ENCODE data around the gene CYP3A4. TPM values are rescaled to one million over a fixed set of nuclear protein-coding genes. Genes with fewer than 3 reads are reported as not detected.
A peak's percentile ranks its signal among the peaks of the same experiment; 100 is the strongest.

CYP3A4 gene
- total and polyA plus RNA-seq, 9 of the 15 experiments (the other 6 are each of a cell fraction or from before 2014, with no cell fraction given), result 0.07 to 0.08 TPM; not detected in 7

DNA sequence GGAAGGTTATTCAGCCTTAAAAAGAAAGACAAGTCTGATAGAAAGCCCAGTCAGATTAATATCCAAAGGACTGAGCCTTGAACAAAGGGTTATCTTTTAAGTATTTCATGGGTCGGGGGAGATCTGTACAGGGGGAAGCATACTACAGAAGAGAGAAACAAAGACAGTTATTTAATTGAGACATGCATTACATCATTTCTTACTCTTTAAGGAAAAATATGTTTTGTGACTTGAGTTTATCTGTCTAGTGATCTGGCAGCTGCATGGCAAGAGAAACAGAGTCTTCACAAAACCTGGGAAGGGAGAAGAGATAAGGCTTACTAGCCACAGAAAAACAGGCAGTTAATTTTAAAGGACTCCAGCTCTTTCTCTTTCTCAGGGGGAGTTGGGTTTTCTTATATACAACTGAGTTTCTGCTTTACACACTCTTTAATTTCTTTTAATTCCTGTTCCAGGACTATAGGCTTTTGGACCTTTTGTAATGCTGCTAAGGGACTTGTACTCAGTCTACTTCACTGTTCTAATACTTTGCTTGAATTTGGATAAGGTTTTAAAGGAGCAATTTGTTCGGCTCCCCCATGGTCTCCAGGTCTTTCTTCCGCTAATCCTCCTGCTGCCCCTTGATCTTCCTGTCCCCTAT, 23.0 kb upstream of the CYP3A4 start (continued):
- TF ChIP-seq, protein P1, sequence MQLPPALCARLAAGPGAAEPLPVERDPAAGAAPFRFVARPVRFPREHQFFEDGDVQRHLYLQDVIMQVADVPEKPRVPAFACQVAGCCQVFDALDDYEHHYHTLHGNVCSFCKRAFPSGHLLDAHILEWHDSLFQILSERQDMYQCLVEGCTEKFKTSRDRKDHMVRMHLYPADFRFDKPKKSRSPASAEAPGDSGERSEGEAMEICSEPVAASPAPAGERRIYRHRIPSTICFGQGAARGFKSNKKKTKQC (CRISPR knock-in tag; IDR thresholded peaks at IDR 0.05), result no peak
- TF ChIP-seq SRSF9 (IDR thresholded peaks at IDR 0.05; ENCODE audit: borderline replicate concordance, low read depth, low read length), result no peak
- TF ChIP-seq, protein P2, sequence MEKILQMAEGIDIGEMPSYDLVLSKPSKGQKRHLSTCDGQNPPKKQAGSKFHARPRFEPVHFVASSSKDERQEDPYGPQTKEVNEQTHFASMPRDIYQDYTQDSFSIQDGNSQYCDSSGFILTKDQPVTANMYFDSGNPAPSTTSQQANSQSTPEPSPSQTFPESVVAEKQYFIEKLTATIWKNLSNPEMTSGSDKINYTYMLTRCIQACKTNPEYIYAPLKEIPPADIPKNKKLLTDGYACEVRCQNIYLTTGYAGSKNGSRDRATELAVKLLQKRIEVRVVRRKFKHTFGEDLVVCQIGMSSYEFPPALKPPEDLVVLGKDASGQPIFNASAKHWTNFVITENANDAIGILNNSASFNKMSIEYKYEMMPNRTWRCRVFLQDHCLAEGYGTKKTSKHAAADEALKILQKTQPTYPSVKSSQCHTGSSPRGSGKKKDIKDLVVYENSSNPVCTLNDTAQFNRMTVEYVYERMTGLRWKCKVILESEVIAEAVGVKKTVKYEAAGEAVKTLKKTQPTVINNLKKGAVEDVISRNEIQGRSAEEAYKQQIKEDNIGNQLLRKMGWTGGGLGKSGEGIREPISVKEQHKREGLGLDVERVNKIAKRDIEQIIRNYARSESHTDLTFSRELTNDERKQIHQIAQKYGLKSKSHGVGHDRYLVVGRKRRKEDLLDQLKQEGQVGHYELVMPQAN (IDR thresholded peaks at IDR 0.05; ENCODE audit: borderline replicate concordance), result no peak
- no peak for TF ChIP-seq NCOA4 (IDR thresholded peaks at IDR 0.05; ENCODE audit: partially characterized antibody)
- peak; percentile 66; the same call in 1 of the 2 replicates for TF ChIP-seq ADNP (tag; IDR thresholded peaks at IDR 0.05)
- no peak for TF ChIP-seq HNRNPLL (IDR thresholded peaks at IDR 0.05; ENCODE audit: low read depth, low read length, poor library complexity, severe bottlenecking)
- TF ChIP-seq ZNF436 (CRISPR knock-in tag; IDR thresholded peaks at IDR 0.05), result no peak
- TF ChIP-seq KLF16 (IDR thresholded peaks at IDR 0.05), result peak; percentile 39; the same call in 1 of the 2 replicates
- TF ChIP-seq, protein P3, sequence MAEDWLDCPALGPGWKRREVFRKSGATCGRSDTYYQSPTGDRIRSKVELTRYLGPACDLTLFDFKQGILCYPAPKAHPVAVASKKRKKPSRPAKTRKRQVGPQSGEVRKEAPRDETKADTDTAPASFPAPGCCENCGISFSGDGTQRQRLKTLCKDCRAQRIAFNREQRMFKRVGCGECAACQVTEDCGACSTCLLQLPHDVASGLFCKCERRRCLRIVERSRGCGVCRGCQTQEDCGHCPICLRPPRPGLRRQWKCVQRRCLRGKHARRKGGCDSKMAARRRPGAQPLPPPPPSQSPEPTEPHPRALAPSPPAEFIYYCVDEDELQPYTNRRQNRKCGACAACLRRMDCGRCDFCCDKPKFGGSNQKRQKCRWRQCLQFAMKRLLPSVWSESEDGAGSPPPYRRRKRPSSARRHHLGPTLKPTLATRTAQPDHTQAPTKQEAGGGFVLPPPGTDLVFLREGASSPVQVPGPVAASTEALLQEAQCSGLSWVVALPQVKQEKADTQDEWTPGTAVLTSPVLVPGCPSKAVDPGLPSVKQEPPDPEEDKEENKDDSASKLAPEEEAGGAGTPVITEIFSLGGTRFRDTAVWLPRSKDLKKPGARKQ (CRISPR knock-in tag; IDR thresholded peaks at IDR 0.05), result no peak
- TF ChIP-seq, protein P4, sequence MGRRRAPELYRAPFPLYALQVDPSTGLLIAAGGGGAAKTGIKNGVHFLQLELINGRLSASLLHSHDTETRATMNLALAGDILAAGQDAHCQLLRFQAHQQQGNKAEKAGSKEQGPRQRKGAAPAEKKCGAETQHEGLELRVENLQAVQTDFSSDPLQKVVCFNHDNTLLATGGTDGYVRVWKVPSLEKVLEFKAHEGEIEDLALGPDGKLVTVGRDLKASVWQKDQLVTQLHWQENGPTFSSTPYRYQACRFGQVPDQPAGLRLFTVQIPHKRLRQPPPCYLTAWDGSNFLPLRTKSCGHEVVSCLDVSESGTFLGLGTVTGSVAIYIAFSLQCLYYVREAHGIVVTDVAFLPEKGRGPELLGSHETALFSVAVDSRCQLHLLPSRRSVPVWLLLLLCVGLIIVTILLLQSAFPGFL (CRISPR knock-in tag; IDR thresholded peaks at IDR 0.05), result no peak
- TF ChIP-seq TAF15 (IDR thresholded peaks at IDR 0.05; ENCODE audit: low read depth, low read length), result no peak
- TF ChIP-seq MED1 (CRISPR knock-in tag; IDR thresholded peaks at IDR 0.05; ENCODE audit: borderline replicate concordance), result no peak
- 0 out of 2 replicates have a peak, but pooled peaks have one; percentile 40 for TF ChIP-seq POLR2H (tag; IDR thresholded peaks at IDR 0.05; ENCODE audit: low read depth)
- no peak for TF ChIP-seq OTX1 (CRISPR knock-in tag; IDR thresholded peaks at IDR 0.05)
- TF ChIP-seq PHF20 (IDR thresholded peaks at IDR 0.05; ENCODE audit: partially characterized antibody), result no peak
- no peak for TF ChIP-seq BMI1 (IDR thresholded peaks at IDR 0.05; ENCODE audit: low read length)
- no peak for TF ChIP-seq NFYB (IDR thresholded peaks at IDR 0.05; ENCODE audit: extremely low read depth, insufficient read length)
- peak; percentile 26; the same call in 1 of the 2 replicates for TF ChIP-seq ZNF23 (CRISPR knock-in tag; IDR thresholded peaks at IDR 0.05)
- no peak for TF ChIP-seq SIN3B (IDR thresholded peaks at IDR 0.05; ENCODE audit: low read depth)
- no peak for TF ChIP-seq ZKSCAN8 (CRISPR knock-in tag; IDR thresholded peaks at IDR 0.05)
- TF ChIP-seq, protein P5, sequence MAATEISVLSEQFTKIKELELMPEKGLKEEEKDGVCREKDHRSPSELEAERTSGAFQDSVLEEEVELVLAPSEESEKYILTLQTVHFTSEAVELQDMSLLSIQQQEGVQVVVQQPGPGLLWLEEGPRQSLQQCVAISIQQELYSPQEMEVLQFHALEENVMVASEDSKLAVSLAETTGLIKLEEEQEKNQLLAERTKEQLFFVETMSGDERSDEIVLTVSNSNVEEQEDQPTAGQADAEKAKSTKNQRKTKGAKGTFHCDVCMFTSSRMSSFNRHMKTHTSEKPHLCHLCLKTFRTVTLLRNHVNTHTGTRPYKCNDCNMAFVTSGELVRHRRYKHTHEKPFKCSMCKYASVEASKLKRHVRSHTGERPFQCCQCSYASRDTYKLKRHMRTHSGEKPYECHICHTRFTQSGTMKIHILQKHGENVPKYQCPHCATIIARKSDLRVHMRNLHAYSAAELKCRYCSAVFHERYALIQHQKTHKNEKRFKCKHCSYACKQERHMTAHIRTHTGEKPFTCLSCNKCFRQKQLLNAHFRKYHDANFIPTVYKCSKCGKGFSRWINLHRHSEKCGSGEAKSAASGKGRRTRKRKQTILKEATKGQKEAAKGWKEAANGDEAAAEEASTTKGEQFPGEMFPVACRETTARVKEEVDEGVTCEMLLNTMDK (IDR thresholded peaks at IDR 0.05; ENCODE audit: borderline replicate concordance, insufficient read depth, low read depth, low read length, poor library complexity, severe bottlenecking), result no peak

Measured in K562 (cell line).